Measurements from ENCODE around the gene CTNNBL1. TPM values are rescaled to one million over a fixed set of nuclear protein-coding genes. Genes with fewer than 3 reads are reported as not detected.
A peak's percentile ranks its signal among the peaks of the same experiment; 100 is the strongest.

CTNNBL1 gene
- total and polyA plus RNA-seq, 2 experiments from 2014 or later, result 36.3 to 68.7 TPM

GRCh38 chr20:37914367-37914671, 220.5 kb downstream of the CTNNBL1 start:
- peak overlapping the region; percentile 88 for H3K4me2 ChIP-seq
- H3K79me2 ChIP-seq (replicated peaks; ENCODE audit: insufficient read depth), result no peaks in the 10 kb centered on the region
- H3F3A ChIP-seq (replicated peaks; ENCODE audit: low read depth), result peaks cover 10% of the 10 kb centered on the region; the same call in 1 of the 2 replicates
- H3K4me3 ChIP-seq, result peak overlapping the region; percentile 68
- no peaks in the 10 kb centered on the region for H3K9me2 ChIP-seq (ENCODE audit: insufficient read depth)
- no peaks in the 10 kb centered on the region for H3K9me3 Mint-ChIP-seq
- ATAC-seq, result no peak
- peak overlapping the region; percentile 79 for H3K27ac ChIP-seq (ENCODE audit: low read depth)
- no peaks in the 10 kb centered on the region for H3K36me3 Mint-ChIP-seq (ENCODE audit: low read depth)
- H3K4me1 ChIP-seq (ENCODE audit: insufficient read depth), result peaks cover 47% of the 10 kb centered on the region
- no peaks in the 10 kb centered on the region for H4K20me1 ChIP-seq (replicated peaks; ENCODE audit: insufficient read depth)
- H2AFZ ChIP-seq, result peak overlapping the region; percentile 98
- TF ChIP-seq EZH2 (IDR thresholded peaks at IDR 0.05; ENCODE audit: low read depth, unreplicated experiment) (no peak), STAT1 (IDR thresholded peaks at IDR 0.05; ENCODE audit: unreplicated experiment) (no peak), REST (IDR thresholded peaks at IDR 0.05; ENCODE audit: unreplicated experiment) (no peak), POLR2AphosphoS5 (IDR thresholded peaks at IDR 0.05; ENCODE audit: low read depth) (no peak), CREB1 (CRISPR knock-in tag; IDR thresholded peaks at IDR 0.05; ENCODE audit: low read depth) (no peak), JUNB (IDR thresholded peaks at IDR 0.05; ENCODE audit: unreplicated experiment) (no peak), ETS1 (IDR thresholded peaks at IDR 0.05) (no peak), EZH2phosphoT487 (IDR thresholded peaks at IDR 0.05; ENCODE audit: unreplicated experiment) (no peak), ZNF114 (CRISPR knock-in tag; IDR thresholded peaks at IDR 0.05) (no peak), CTCF (conservative IDR thresholded peaks at IDR 0.05; ENCODE audit: low read depth in 2 of 2) (no peak), ZNF331 (CRISPR knock-in tag; IDR thresholded peaks at IDR 0.05; ENCODE audit: low read depth) (no peak)
- peaks cover 14% of the 10 kb centered on the region; the same call in 1 of the 2 replicates for H3K27me3 ChIP-seq (ENCODE audit: insufficient read depth)
- H3K4me3 Mint-ChIP-seq, result peak overlapping the region; percentile 79
- DNase-seq (ENCODE audit: low spot score), result no peak
- H3K27ac Mint-ChIP-seq, result no peak overlapping the region
- H3K27me3 Mint-ChIP-seq (ENCODE audit: insufficient read depth, low read depth, poor library complexity), result peaks cover 14% of the 10 kb centered on the region
- H3K4me1 Mint-ChIP-seq, result peaks cover 60% of the 10 kb centered on the region
- no peaks in the 10 kb centered on the region for H3K36me3 ChIP-seq (ENCODE audit: insufficient read depth)

Data from GM23338 (cell line).